Neuronal stem cell (in vitro differentiated cells): ENCODE results near the gene PCDHB5. TPM values are rescaled to one million over a fixed set of nuclear protein-coding genes. Genes with fewer than 3 reads are reported as not detected.
"Not testable (repeated sequence)": the region's sequence is repeated elsewhere in the genome, so short reads cannot be mapped to it uniquely, and the experiment has no call there.

Experiments
- DNase-seq: peaks from one replicate; pipeline ENCODE4 v3.0.0-alpha.2; 2013; ENCODE audit warnings: low spot score
- H2AFZ ChIP-seq: one replicate; pipeline ENCODE4 v1.6.1; 2013; ENCODE audit warnings: mild to moderate bottlenecking, low read length, inconsistent platforms
- H2AK5ac ChIP-seq: 2 replicates; pipeline ENCODE4 v1.6.1; 2013; ENCODE audit warnings: low read depth, mild to moderate bottlenecking, inconsistent platforms, low read length, moderate library complexity, mixed read lengths
- H2BK120ac ChIP-seq: 2 replicates; pipeline ENCODE4 v1.6.1; 2013; ENCODE audit warnings: low read depth, mild to moderate bottlenecking, inconsistent platforms, low read length, moderate library complexity, mixed read lengths
- H2BK12ac ChIP-seq: one replicate; pipeline ENCODE4 v1.6.1; 2013; ENCODE audit warnings: low read length, inconsistent platforms
- H2BK15ac ChIP-seq: 2 replicates; pipeline ENCODE4 v1.6.1; 2013; ENCODE audit warnings: mild to moderate bottlenecking, low read length, inconsistent platforms, mixed read lengths
- H2BK5ac ChIP-seq: one replicate; pipeline ENCODE4 v1.6.1; 2013; ENCODE audit warnings: inconsistent platforms, mild to moderate bottlenecking, low read length, moderate library complexity
- H3K14ac ChIP-seq: one replicate; pipeline ENCODE4 v1.6.1; 2013; ENCODE audit warnings: low read length, inconsistent platforms
- H3K18ac ChIP-seq: 2 replicates; pipeline ENCODE4 v1.6.1; 2013; ENCODE audit warnings: low read length, inconsistent platforms
- H3K23ac ChIP-seq: 2 replicates; pipeline ENCODE4 v1.6.1; 2013; ENCODE audit warnings: low read depth, mild to moderate bottlenecking, mixed read lengths, low read length, inconsistent platforms; ENCODE audit not compliant: poor library complexity
- H3K27ac ChIP-seq: replicated peaks from 3 replicates; pipeline ENCODE4 v1.5.1; 2013; ENCODE audit warnings: low read length, inconsistent platforms
- H3K27me3 ChIP-seq, 3 experiments: 2 replicates each; pipeline ENCODE4 v1.6.1; 2013; ENCODE audit warnings: low read length in 3 of 3, mild to moderate bottlenecking in 2 of 3, inconsistent platforms in 1 of 3, low read depth in 1 of 3, mixed read lengths in 1 of 3, moderate library complexity in 1 of 3; ENCODE audit not compliant: control insufficient read depth in 3 of 3, insufficient read depth in 3 of 3
- H3K36me3 ChIP-seq, 2 donors: replicated peaks in 1 of 2; 2 replicates each; pipeline ENCODE4 v1.6.1; 2013; ENCODE audit warnings: low read length in 2 of 2; ENCODE audit not compliant: control insufficient read depth in 2 of 2, insufficient read depth in 2 of 2
- H3K4ac ChIP-seq: 2 replicates; pipeline ENCODE4 v1.6.1; 2013; ENCODE audit warnings: inconsistent platforms, mild to moderate bottlenecking, low read length, moderate library complexity
- H3K4me1 ChIP-seq, 2 donors: 1 replicate in 1 of 2; 2 replicates in 1 of 2; pipeline ENCODE4 v1.6.1; 2013; ENCODE audit warnings: low read length in 2 of 2, low read depth in 1 of 2; ENCODE audit not compliant: control insufficient read depth in 2 of 2, insufficient read depth in 1 of 2
- H3K4me2 ChIP-seq: one replicate; pipeline ENCODE4 v1.6.1; 2013; ENCODE audit warnings: mild to moderate bottlenecking, low read length, inconsistent platforms; ENCODE audit not compliant: insufficient read depth, poor library complexity, severe bottlenecking
- H3K4me3 ChIP-seq, 2 donors: 2 replicates each; pipeline ENCODE4 v1.5.1; 2013; ENCODE audit warnings: low read length in 2 of 2, mild to moderate bottlenecking in 2 of 2, inconsistent platforms in 1 of 2, moderate library complexity in 1 of 2
- H3K79me1 ChIP-seq: one replicate; pipeline ENCODE4 v1.6.1; 2013; ENCODE audit warnings: low read depth, mild to moderate bottlenecking, inconsistent platforms, low read length, moderate library complexity
- H3K9ac ChIP-seq: one replicate; pipeline ENCODE4 v1.6.1; 2013; ENCODE audit warnings: mild to moderate bottlenecking, low read depth, low read length, inconsistent platforms; ENCODE audit not compliant: poor library complexity
- H3K9me3 ChIP-seq, 2 donors: replicated peaks in 1 of 2; 2 replicates each; pipeline versions ENCODE3 to v1.6.1; 2013; ENCODE audit warnings: low read length in 2 of 2, mild to moderate bottlenecking in 2 of 2, inconsistent platforms in 1 of 2, low read depth in 1 of 2, mixed read lengths in 1 of 2, moderate library complexity in 1 of 2; ENCODE audit not compliant: control insufficient read depth in 2 of 2, insufficient read depth in 1 of 2
- H4K8ac ChIP-seq: one replicate; pipeline ENCODE4 v1.6.1; 2013; ENCODE audit warnings: low read depth, mild to moderate bottlenecking, inconsistent platforms, low read length, moderate library complexity
- H4K91ac ChIP-seq: one replicate; pipeline ENCODE4 v1.6.1; 2013; ENCODE audit warnings: low read length, low read depth, mild to moderate bottlenecking, inconsistent platforms; ENCODE audit not compliant: poor library complexity
- WGBS, 2 donors: extraction: QIAGEN DNeasy Blood & Tissue Kit; methylation state at CpG; one replicate each; pipeline ENCODE4 v1.1.7; 2013; ENCODE audit warnings: missing lambda C conversion rate in 2 of 2, mixed read lengths in 1 of 2; ENCODE audit not compliant: insufficient read length in 2 of 2, insufficient replicate concordance in 1 of 2; ENCODE audit errors: extremely low coverage in 2 of 2; 5-methylcytosine and 5-hydroxymethylcytosine counted together
- polyA plus RNA-seq, 2 experiments: library from polyadenylated mRNA; stranded (reverse); fragments of 200-250 nt; gene quantifications; one replicate each; pipeline ENCODE4 v1.2.3, GENCODE V29; 2013

PCDHB5 gene
- polyA plus RNA-seq (2013, experiment 1 of 2), result 4.5 TPM
- 4.3 TPM for polyA plus RNA-seq (2013, experiment 2 of 2)

GRCh38 chr5:141135030-141135717, at the start of gene PCDHB5:
Gene PCDHB5 (plus strand): TSS chr5:141135206. CDS start chr5:141135435, 229 bp downstream.
- peaks cover 0 to 3% of the 10 kb centered on the region in 2 donors for H3K36me3 ChIP-seq
- H3K4me3 ChIP-seq, result peak within 1 kb of the TSS; percentile 44 to 73
- no peak within 1 kb of the TSS for H3K9ac ChIP-seq
- no peak within 1 kb of the TSS for H2BK120ac ChIP-seq
- H4K91ac ChIP-seq, result no peak within 1 kb of the TSS
- H4K8ac ChIP-seq, result no peak within 1 kb of the TSS
- WGBS, 2 donors, result no CpG with 5 or more reads among the region's 22 CpGs
- no peak within 1 kb of the TSS for H2BK5ac ChIP-seq
- no peak within 1 kb of the TSS for H3K4me2 ChIP-seq
- no peak within 1 kb of the TSS for H3K14ac ChIP-seq
- no peak within 1 kb of the TSS for H2AK5ac ChIP-seq
- H2BK12ac ChIP-seq, result no peak within 1 kb of the TSS
- no peaks in the 10 kb centered on the region for H3K27me3 ChIP-seq
- H3K23ac ChIP-seq, result no peak within 1 kb of the TSS
- no peaks in the 10 kb centered on the region for H3K4me1 ChIP-seq
- no peak for DNase-seq
- peaks cover 10 to 42% of the 10 kb centered on the region in 2 donors for H3K9me3 ChIP-seq
- H3K79me1 ChIP-seq, result no peaks in the 10 kb centered on the region
- peak within 1 kb of the TSS; percentile 3 for H2AFZ ChIP-seq
- no peak within 1 kb of the TSS for H3K18ac ChIP-seq
- H3K4ac ChIP-seq, result no peak within 1 kb of the TSS
- H3K27ac ChIP-seq, result no peak within 1 kb of the TSS
- no peak within 1 kb of the TSS for H2BK15ac ChIP-seq

- peak within 1 kb of the TSS; percentile 1 for H3K14ac ChIP-seq
- peak within 1 kb of the TSS; percentile 49 for H3K4me2 ChIP-seq
- H3K36me3 ChIP-seq, result peaks cover 6 to 35% of the 10 kb centered on the region in 2 donors
- H3K23ac ChIP-seq, result peak within 1 kb of the TSS; percentile 16
- H4K8ac ChIP-seq, result peak within 1 kb of the TSS; percentile 33
- H2BK5ac ChIP-seq, result peak within 1 kb of the TSS; percentile 85
- peaks cover 12 to 43% of the 10 kb centered on the region in 2 donors for H3K9me3 ChIP-seq
- H3K4me1 ChIP-seq, result no peaks in the 10 kb centered on the region
- no peak within 1 kb of the TSS for H2BK120ac ChIP-seq
- no peaks in the 10 kb centered on the region for H3K27me3 ChIP-seq
- H3K27ac ChIP-seq, result peak within 1 kb of the TSS; percentile 57
- peak within 1 kb of the TSS; percentile 79 for H3K9ac ChIP-seq
- H3K18ac ChIP-seq, result peak within 1 kb of the TSS; percentile 90
- no peak within 1 kb of the TSS for H2BK15ac ChIP-seq
- H2BK12ac ChIP-seq, result no peak within 1 kb of the TSS
- peak; percentile 80 for DNase-seq
- no peaks in the 10 kb centered on the region for H3K79me1 ChIP-seq
- peak within 1 kb of the TSS; percentile 84 to 89 for H3K4me3 ChIP-seq
- WGBS, 2 donors, result no CpG with 5 or more reads among the region's 29 CpGs
- no peak within 1 kb of the TSS for H3K4ac ChIP-seq
- H2AK5ac ChIP-seq, result no peak within 1 kb of the TSS
- H4K91ac ChIP-seq, result no peak within 1 kb of the TSS
- H2AFZ ChIP-seq, result peak within 1 kb of the TSS; percentile 91
These were observed 40.3 kb upstream of the PCDHB5 start, which contains the start of gene PCDHB2 for GRCh38 chr5:141094481-141095262. Gene PCDHB2 (plus strand): TSS chr5:141094615. CDS start chr5:141094791, 176 bp downstream.

DNA sequence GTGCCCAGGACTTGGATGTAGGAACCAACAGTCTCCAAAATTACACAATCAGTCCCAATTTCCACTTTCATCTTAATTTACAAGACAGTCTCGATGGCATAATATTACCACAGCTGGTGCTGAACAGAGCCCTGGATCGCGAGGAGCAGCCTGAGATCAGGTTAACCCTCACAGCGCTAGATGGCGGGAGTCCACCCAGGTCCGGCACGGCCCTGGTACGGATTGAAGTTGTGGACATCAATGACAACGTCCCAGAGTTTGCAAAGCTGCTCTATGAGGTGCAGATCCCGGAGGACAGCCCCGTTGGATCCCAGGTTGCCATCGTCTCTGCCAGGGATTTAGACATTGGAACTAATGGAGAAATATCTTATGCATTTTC, 39.8 kb upstream of the PCDHB5 start:
- Histone ChIP-seq H3K27me3 (no peaks in the 10 kb centered on the region), H3K9ac (no peak overlapping the region), H2AK5ac (no peak overlapping the region), H2BK120ac (no peak overlapping the region), H3K14ac (no peak overlapping the region), H3K23ac (no peak overlapping the region), H2BK15ac (no peak overlapping the region), H3K9me3 (peaks cover 13 to 48% of the 10 kb centered on the region in 2 donors), H3K4me2 (peak overlapping the region; percentile 27), H3K4ac (no peak overlapping the region), H2BK12ac (no peak overlapping the region), H3K36me3 (peaks cover 7 to 41% of the 10 kb centered on the region in 2 donors), H3K18ac (no peak overlapping the region), H3K4me3 (peak overlapping the region; percentile 84 to 89), H3K79me1 (no peaks in the 10 kb centered on the region), H3K27ac (no peak overlapping the region), H4K91ac (no peak overlapping the region), H4K8ac (peak overlapping the region; percentile 33), H3K4me1 (no peaks in the 10 kb centered on the region), H2BK5ac (no peak overlapping the region), H2AFZ (peak overlapping the region; percentile 91)
- no CpG with 5 or more reads among the region's 12 CpGs for WGBS, 2 donors
- no peak for DNase-seq

- not testable (repeated sequence) for H3K18ac ChIP-seq, H2AK5ac ChIP-seq, H2AFZ ChIP-seq, H2BK5ac ChIP-seq, H4K8ac ChIP-seq, H2BK12ac ChIP-seq, H3K4ac ChIP-seq, H3K27ac ChIP-seq, H4K91ac ChIP-seq, DNase-seq, H3K9ac ChIP-seq, H3K4me2 ChIP-seq, H3K79me1 ChIP-seq, H2BK15ac ChIP-seq, H3K4me3 ChIP-seq, H3K4me1 ChIP-seq, H3K27me3 ChIP-seq, H2BK120ac ChIP-seq, H3K14ac ChIP-seq, H3K23ac ChIP-seq
- peaks cover 23 to 58% of the 10 kb centered on the region in 2 donors for H3K9me3 ChIP-seq
- H3K36me3 ChIP-seq, result peaks cover 16 to 50% of the 10 kb centered on the region in 2 donors
- no CpG with 5 or more reads among the region's 46 CpGs for WGBS, 2 donors
These were observed 38.8 kb upstream of the PCDHB5 start for GRCh38 chr5:141096181-141096580.
